GM19468 (cell line): ENCODE data around the gene LRRC73.
"Not testable (repeated sequence)": the region's sequence is repeated elsewhere in the genome, so short reads cannot be mapped to it uniquely, and the experiment has no call there.

Experiments
- ATAC-seq: cut with Tn5 transposase; IDR thresholded peaks from one replicate; pipeline ENCODE4 v1.9.1; 2021; ENCODE audit warnings: mild to moderate bottlenecking, moderate library complexity, moderate number of reproducible peaks; ENCODE audit not compliant: unreplicated experiment; ENCODE audit errors: extremely low read depth

Gene LRRC73, protein sequence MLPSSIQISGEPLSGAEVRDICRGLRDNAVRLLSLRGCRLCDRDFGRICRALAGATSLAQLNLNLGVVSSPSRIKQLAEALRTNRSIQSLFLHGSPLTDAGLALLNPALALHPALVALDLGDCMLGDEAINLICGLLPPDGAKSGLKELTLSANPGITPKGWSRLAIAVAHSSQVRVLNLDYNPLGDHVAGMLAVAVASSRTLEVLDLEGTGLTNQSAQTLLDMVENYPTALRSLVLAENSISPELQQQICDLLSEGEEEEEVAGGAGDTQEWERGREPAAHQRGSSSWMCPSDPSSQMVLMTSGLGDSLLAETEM

DNA sequence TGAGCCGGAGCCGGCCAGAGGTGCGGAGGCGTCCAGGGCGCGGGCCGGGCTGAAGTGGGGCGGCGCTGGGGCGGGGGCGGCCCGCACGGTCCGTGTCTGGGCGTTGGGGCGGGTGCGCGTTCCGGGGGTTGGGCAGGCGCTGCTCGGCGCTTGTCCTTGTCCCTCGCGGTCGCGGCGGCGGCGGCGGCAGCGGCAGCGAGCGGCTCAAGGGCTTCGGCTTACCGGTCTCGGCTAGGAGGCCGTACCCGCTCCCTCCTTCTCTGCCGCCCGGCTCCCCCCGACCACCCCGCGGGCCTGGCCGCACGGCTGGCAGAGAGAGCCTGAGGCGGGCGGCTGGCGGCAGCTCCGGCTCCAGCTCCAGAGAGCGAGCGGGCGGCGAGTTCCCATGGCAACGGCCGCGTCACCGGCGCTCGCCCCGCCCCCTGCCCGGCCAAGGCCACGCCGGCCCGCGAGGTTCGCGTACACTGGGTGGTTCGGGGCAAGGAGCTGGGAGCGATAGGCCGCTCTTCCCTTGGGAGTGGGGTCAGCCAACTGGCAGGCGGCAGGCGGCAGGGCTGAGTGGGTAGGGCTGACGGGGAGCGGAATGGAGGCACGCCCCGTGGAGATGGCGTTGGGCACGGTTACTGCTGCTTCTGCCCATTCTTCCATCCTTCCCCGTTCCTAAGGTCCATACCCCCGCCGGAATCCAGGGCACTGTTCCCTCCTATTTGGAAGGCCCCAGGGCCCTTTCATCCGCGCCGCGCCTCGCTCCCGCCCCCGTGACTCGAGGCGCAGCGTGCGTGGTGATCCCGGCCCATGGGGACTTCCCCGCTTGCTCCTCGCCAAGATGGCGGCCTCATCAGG is at the start of gene LRRC73:
LRRC73 (minus strand) TSS at position 363 of the 843 bp plus-strand sequence. CDS start 561 bp downstream, outside the sequence.
- no peak for ATAC-seq

GRCh38 chr6:43559328-43559727 is 49.2 kb upstream of the LRRC73 start:
- no peak for ATAC-seq

- ATAC-seq, result not testable (repeated sequence)
These were observed 47.5 kb upstream of the LRRC73 start for GRCh38 chr6:43557620-43558019.

GRCh38 chr6:43547222-43547621 is 37.1 kb upstream of the LRRC73 start:
- no peak for ATAC-seq

GRCh38 chr6:43544461-43544860 is 34.3 kb upstream of the LRRC73 start:
- no peak for ATAC-seq

GRCh38 chr6:43541774-43542471 is 31.8 kb upstream of the LRRC73 start:
- ATAC-seq, result no peak

- no peak for ATAC-seq
These were observed 30.4 kb upstream of the LRRC73 start for GRCh38 chr6:43540507-43540906.

GRCh38 chr6:43539409-43539808 is 29.3 kb upstream of the LRRC73 start:
- not testable (repeated sequence) for ATAC-seq

DNA sequence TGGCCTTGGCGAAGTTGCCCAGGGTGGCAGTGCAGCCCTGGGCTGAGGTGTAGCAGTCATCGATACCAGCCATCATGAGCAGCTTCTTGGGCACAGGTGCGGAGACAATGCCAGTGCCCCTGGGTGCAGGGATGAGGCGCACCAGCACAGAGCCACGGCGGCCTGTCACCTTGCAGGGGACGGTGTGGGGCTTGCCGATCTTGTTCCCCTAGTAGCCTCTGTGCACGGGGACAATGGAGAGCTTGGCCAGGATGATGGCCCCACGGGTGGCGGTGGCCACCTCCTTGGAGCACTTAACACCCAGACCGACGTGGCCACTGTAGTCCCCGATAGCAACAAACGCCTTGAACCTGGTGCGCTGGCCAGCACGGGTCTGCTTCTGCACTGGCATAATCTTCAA is 28.8 kb upstream of the LRRC73 start:
- not testable (repeated sequence) for ATAC-seq

- no peak for ATAC-seq
These were observed 22.1 kb upstream of the LRRC73 start for GRCh38 chr6:43532201-43532600.

DNA sequence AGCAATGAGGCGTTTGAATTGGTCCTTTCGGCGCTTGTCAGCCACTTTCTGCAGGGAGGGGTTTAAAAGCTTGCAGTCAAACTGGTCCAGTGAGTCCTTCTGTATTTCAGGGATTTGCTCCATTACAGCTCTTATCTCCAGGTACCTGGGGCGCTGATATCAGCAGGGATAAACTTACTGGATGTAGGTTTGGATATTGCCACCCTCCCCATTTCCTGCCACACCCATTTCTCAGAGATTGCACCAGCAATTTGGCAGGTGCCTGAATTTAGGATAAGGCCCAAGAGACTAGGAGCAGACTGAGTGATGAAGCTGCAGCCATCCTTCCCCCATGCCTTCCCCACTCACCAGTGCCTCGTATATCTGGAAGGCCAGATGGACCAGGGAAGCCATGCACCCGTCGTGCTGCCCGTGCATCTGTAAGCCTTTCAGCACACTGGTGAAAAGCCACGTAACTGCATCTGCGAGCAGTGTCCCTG is 14.4 kb upstream of the LRRC73 start:
- no peak for ATAC-seq

- no peak for ATAC-seq
These were observed 13.1 kb upstream of the LRRC73 start for GRCh38 chr6:43523284-43523683.

DNA sequence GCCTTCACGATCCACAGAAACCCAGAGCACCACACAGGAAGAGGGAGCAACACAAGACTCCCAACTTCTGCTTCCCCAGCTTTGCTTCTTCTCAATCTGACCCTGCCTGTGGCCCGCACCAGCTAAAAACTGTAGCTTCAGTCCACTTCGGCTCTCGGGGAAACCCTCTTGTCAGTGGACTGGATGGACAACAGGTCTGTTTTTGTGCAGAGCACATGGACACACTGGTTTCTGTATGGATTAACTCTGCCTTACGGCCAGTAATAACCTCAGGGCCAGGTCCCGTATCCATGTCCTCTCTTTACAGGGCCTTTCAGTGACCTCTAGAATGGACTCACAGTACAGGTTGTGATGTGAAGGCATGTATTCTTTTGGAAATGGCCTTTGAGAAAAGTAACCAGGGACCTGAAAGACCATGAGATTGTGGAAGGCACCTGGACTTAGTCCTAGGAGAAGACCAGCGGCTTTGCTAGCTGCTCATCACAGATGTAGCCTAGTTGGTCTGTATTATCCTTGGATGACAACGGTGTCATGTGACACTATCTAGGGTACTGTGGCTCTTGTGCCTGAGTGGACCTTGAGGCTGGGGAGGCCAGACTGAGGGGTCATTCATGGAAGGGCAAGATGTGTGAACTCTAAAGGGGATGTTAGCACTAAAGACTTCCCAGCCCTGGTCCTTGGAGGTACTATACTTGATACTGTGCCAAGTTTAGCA is 12.6 kb upstream of the LRRC73 start:
- no peak for ATAC-seq

DNA sequence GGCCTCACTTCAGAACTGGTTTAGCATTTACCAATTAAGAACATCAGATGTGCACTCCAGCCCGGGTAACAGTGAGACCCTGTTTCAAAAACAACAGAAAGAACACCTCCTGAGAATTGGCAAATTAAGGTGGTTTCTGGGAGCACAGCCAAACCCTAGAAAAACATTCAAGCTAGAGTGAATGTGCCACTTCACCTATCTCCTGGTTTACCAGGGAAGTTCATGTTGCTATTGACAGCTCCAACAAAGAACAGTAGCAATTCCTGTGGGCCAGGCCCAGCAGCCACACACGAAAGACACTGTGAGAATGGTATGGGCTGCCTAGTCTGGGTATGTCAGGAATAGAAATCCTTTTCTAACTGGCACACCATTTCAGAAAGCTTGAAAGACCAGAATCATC is 11.7 kb upstream of the LRRC73 start:
- ATAC-seq, result no peak

DNA sequence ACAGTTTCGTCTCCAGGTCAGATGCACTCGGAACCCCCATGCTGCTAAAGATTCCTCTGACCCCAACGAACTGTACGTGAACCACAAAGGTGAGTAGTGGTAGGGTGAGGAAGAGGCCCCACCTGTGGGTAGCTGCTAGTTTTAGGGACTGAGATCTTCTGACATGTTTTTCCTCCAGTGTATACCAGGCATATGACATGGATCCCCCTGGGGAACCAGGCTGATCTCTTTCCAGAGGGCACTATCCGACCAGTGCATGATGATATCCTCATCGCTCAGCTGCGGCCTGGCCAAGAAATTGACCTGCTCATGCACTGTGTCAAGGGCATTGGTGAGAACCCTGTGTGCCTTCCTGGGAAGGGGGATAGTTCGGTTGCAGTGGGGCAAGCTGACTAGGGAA is 10.0 kb upstream of the LRRC73 start:
- no peak for ATAC-seq

- ATAC-seq, result no peak
These were observed 7.6 kb upstream of the LRRC73 start for GRCh38 chr6:43517505-43518357.

- peak; percentile 38 for ATAC-seq
These were observed 6.8 kb upstream of the LRRC73 start, which contains the start of the genes POLR1C and YIPF3 for GRCh38 chr6:43516697-43517504. Gene POLR1C, plus strand, starts transcription at chr6:43517089. Its CDS starts 21 bp downstream, at chr6:43517110. Gene YIPF3, minus strand, starts transcription at chr6:43516926. Its CDS starts 119 bp downstream, at chr6:43516807.

DNA sequence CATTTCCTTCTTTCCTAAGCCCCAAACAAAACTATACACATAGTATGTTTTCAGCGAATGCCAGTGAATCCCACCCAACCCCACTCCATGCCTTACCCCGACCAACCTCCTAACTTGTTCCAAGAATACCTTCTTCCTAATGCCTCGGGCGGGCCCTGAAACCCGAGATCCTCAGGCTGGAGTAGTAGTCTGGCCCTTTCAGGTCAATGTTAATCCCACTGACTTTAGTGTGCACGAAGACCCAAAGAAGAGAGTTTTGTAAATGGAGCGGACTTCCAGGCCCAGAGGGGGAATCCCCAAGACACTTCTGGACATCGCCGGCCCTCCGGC is 6.2 kb upstream of the LRRC73 start:
- no peak for ATAC-seq
